Kidney (tissue), 14 donors: ENCODE measurements around the gene GALNT14. TPM values are rescaled to one million over a fixed set of nuclear protein-coding genes. Genes with fewer than 3 reads are reported as not detected.

ENCODE experiments used
- DNase-seq, 5 donors: peaks; one replicate each; pipeline ENCODE4 v3.0.0-alpha.2; 2013 to 2020
- FAIRE-seq: peaks from 2 replicates; lab custom pipeline; 2012; peaks lifted over from hg19 to GRCh38; lab: Jason Lieb, UNC
- H3K27ac ChIP-seq, 2 donors: one replicate each; pipeline ENCODE4 v1.7.0; 2013; ENCODE audit warnings: low read depth in 2 of 2, low read length in 2 of 2, inconsistent platforms in 1 of 2
- H3K27me3 ChIP-seq: one replicate; pipeline ENCODE4 v1.7.1; 2013; ENCODE audit warnings: low read length, inconsistent platforms; ENCODE audit not compliant: control insufficient read depth, insufficient read depth
- H3K36me3 ChIP-seq, 3 donors: one replicate each; pipeline versions ENCODE4 v1.7.0 to v1.7.1; 2013; ENCODE audit warnings: low read length in 3 of 3, control low read depth in 1 of 3, inconsistent platforms in 1 of 3; ENCODE audit not compliant: insufficient read depth in 3 of 3, control insufficient read depth in 2 of 3
- H3K4me1 ChIP-seq, 3 donors: one replicate each; pipeline versions ENCODE4 v1.7.0 to v1.7.1; 2013; ENCODE audit warnings: low read length in 3 of 3, inconsistent platforms in 1 of 3, low read depth in 1 of 3; ENCODE audit not compliant: control insufficient read depth in 2 of 3, insufficient read depth in 2 of 3
- H3K4me3 ChIP-seq, 3 donors: one replicate each; pipeline versions ENCODE4 v1.7.0 to v1.8.1; 2013; ENCODE audit warnings: low read length in 3 of 3, control low read depth in 1 of 3, inconsistent platforms in 1 of 3
- H3K9ac ChIP-seq, 3 donors: one replicate each; pipeline versions ENCODE4 v1.7.0 to v1.7.1; 2013; ENCODE audit warnings: low read length in 3 of 3, control low read depth in 1 of 3, inconsistent platforms in 1 of 3
- H3K9me3 ChIP-seq, 3 donors: one replicate each; pipeline versions ENCODE4 v1.7.0 to v1.7.1; 2013; ENCODE audit warnings: low read length in 3 of 3, control low read depth in 1 of 3, inconsistent platforms in 1 of 3; ENCODE audit not compliant: control insufficient read depth in 2 of 3, insufficient read depth in 1 of 3
- intact Hi-C: fragments of 100-400 bp; cut with DNase I; formaldehyde crosslinking; loops from one replicate; pipeline ENCODE4 v1.11.1; 2022
- polyA plus RNA-seq: library from polyadenylated mRNA; stranded (reverse); fragments of 350-450 nt; fragmentation: Illumina TruSeq; extraction: RNeasy Lipid Tissue Mini Kit (QIAGEN cat#74804); gene quantifications from one replicate; pipeline ENCODE4 v1.2.3, GENCODE V29; 2014; ENCODE audit warnings: low read depth, low replicate concordance; ENCODE audit not compliant: insufficient read depth
- total RNA-seq: library from RNA; stranded (reverse); fragmentation: NEBNext Ultra II Directional; extraction: Animal tissue kit (Norgen Biotek cat#: 25700); gene quantifications from one replicate; pipeline ENCODE4 v1.2.1, GENCODE V29; 2021
- TF ChIP-seq, protein P1 (sequence below): IDR thresholded peaks from 3 replicates; pipeline ENCODE4 v1.5.1; 2012; ENCODE audit warnings: mild to moderate bottlenecking, moderate library complexity, borderline replicate concordance; ENCODE audit not compliant: insufficient read depth; ENCODE audit errors: extremely low read depth
- donor health status: control.
- donor health status: control.
- donor health status: control.
- donor health status: control.
- donor health status: control.
- donor health status: DM: yes; HTN: yes; CAD: no.
- donor health status: Normal renal cell carcinoma (clear cell type).

The GALNT14 gene
- total and polyA plus RNA-seq, 2 donors from 2014 or later: 84.6 to 90.3 TPM

DNA sequence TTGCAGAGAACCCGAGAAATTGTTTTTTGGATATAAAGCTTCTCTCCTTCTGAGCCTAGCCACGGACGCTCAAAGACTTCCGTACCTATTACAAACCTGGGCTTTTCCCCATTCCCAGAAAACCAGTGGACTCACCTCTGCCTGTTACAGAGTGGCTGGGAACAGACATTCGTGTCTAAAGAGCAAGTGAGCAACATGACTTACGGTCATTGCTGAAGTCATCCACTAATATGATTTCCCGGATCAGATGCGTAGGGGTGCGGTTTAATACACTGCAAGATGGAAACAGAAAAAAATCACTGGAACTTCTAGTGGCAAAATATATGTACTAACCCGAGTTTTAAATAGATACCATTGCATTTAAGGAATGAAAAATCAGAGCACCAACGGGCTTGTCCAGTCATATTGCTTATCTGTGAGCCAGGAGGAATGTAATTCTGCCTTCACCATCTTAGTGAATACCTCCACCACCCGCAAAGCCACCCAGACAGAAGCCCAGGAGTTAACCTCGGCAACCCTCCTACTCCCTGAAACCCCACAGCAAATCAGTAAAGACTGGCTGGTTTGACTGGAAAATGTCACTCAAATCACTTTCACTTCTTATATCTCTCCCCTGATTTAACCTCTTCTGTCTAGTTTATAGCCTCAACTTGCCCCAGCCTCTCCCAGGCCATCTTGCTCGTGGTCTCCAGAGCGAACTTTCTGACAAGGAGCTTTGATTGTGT is 179.9 kb downstream of the GALNT14 start:
- no peak for DNase-seq
- intact Hi-C loops: no loop called here
- FAIRE-seq: no peak
- no peaks in the 10 kb centered on the region for H3K9me3 ChIP-seq
- no peak overlapping the region for H3K4me3 ChIP-seq
- peaks cover 0 to 23% (median 8%) of the 10 kb centered on the region in 3 donors for H3K4me1 ChIP-seq
- no peak overlapping the region for H3K27ac ChIP-seq
- peaks cover 0 to 6% (median 0%) of the 10 kb centered on the region in 3 donors for H3K36me3 ChIP-seq
- no peak overlapping the region for H3K9ac ChIP-seq
- H3K27me3 ChIP-seq: no peaks in the 10 kb centered on the region
- TF ChIP-seq, protein P1, sequence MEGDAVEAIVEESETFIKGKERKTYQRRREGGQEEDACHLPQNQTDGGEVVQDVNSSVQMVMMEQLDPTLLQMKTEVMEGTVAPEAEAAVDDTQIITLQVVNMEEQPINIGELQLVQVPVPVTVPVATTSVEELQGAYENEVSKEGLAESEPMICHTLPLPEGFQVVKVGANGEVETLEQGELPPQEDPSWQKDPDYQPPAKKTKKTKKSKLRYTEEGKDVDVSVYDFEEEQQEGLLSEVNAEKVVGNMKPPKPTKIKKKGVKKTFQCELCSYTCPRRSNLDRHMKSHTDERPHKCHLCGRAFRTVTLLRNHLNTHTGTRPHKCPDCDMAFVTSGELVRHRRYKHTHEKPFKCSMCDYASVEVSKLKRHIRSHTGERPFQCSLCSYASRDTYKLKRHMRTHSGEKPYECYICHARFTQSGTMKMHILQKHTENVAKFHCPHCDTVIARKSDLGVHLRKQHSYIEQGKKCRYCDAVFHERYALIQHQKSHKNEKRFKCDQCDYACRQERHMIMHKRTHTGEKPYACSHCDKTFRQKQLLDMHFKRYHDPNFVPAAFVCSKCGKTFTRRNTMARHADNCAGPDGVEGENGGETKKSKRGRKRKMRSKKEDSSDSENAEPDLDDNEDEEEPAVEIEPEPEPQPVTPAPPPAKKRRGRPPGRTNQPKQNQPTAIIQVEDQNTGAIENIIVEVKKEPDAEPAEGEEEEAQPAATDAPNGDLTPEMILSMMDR: no peak

DNA sequence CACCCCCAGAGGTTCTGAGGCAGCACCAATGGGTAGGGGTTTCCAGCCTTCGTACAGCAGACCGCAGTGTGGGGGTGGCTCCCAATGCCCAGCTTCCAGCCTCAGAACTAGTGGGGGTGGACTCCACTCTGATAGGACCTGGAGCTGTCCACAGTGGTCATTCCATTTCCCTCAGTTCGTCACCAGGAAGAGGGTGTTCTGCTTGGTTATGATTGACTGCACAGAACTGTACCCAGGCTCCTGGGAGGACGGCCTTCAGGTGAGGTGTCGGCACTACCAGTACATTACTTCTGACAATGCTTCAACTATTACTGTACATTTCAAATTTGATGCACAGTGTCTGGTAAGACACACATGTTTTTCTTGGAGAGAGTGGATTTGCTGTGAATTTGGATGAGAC is 180.6 kb downstream of the GALNT14 start:
- peaks cover 0 to 6% (median 0%) of the 10 kb centered on the region in 3 donors for H3K36me3 ChIP-seq
- intact Hi-C loops: no loop called here
- no peak overlapping the region for H3K4me3 ChIP-seq
- TF ChIP-seq, protein P1: no peak
- no peak for DNase-seq
- H3K9ac ChIP-seq: no peak overlapping the region
- H3K27me3 ChIP-seq: no peaks in the 10 kb centered on the region
- FAIRE-seq: no peak
- H3K9me3 ChIP-seq: no peaks in the 10 kb centered on the region
- H3K27ac ChIP-seq: peak overlapping the region; percentile 34 to 45
- H3K4me1 ChIP-seq: peaks cover 0 to 23% (median 8%) of the 10 kb centered on the region in 3 donors

DNA sequence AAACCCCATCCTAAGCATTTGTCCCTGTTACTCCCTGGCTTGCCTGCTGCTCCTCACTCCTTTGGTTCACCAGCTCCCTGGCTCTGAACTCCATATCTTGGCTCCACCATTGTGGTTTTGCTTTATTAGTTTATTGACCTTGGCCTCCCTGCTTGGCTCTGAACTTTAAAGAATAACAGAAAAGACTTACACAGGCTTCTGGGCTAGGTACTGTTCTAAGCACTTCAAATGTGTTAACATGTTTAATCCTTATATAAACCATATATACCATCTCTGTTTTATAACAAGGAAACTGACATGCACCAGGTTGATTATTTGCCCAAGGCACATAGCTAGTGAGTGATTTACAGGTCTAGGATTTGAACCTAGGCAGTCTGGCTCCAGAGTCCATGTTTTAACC is 181.2 kb downstream of the GALNT14 start:
- H3K27ac ChIP-seq: peak overlapping the region; percentile 45 to 53
- FAIRE-seq: no peak
- no peaks in the 10 kb centered on the region for H3K27me3 ChIP-seq
- peaks cover 0 to 6% (median 0%) of the 10 kb centered on the region in 3 donors for H3K36me3 ChIP-seq
- intact Hi-C loops: no loop called here
- H3K9ac ChIP-seq: no peak overlapping the region
- no peaks in the 10 kb centered on the region for H3K9me3 ChIP-seq
- DNase-seq: no peak
- TF ChIP-seq, protein P1: no peak
- H3K4me3 ChIP-seq: no peak overlapping the region
- peaks cover 0 to 23% (median 8%) of the 10 kb centered on the region in 3 donors for H3K4me1 ChIP-seq
